HG03575 (cell line): Measurements from ENCODE around the gene AAK1.
"Not testable (repeated sequence)": the region's sequence is repeated elsewhere in the genome, so short reads cannot be mapped to it uniquely, and the experiment has no call there.

Experiments
- ATAC-seq: cut with Tn5 transposase; IDR thresholded peaks from one replicate; pipeline ENCODE4 v1.9.1; 2021; ENCODE audit not compliant: unreplicated experiment, insufficient number of reproducible peaks, low FRiP score; ENCODE audit errors: extremely low read depth

The AAK1 gene

GRCh38 chr2:69583321-69583833 lies 60.2 kb downstream of the AAK1 start:
- no peak for ATAC-seq

GRCh38 chr2:69582582-69583176 lies 60.9 kb downstream of the AAK1 start:
- no peak for ATAC-seq

GRCh38 chr2:69581774-69582581 lies 61.6 kb downstream of the AAK1 start:
- ATAC-seq = no peak

GRCh38 chr2:69580486-69580885 lies 63.1 kb downstream of the AAK1 start:
- ATAC-seq = no peak

GRCh38 chr2:69579536-69579935 lies 64.0 kb downstream of the AAK1 start:
- ATAC-seq = no peak

- ATAC-seq = no peak
Measured at GRCh38 chr2:69578198-69578540, 65.4 kb downstream of the AAK1 start.

GRCh38 chr2:69577467-69578197 lies 65.9 kb downstream of the AAK1 start:
- no peak for ATAC-seq

GRCh38 chr2:69576880-69577279 lies 66.7 kb downstream of the AAK1 start:
- no peak for ATAC-seq

- ATAC-seq = no peak
Measured at GRCh38 chr2:69575926-69576325, 67.6 kb downstream of the AAK1 start.

GRCh38 chr2:69575371-69575770 lies 68.2 kb downstream of the AAK1 start:
- ATAC-seq = not testable (repeated sequence)

- no peak for ATAC-seq
Measured at GRCh38 chr2:69572641-69573040, 70.9 kb downstream of the AAK1 start.

- no peak for ATAC-seq
Measured at GRCh38 chr2:69571189-69571588, 72.3 kb downstream of the AAK1 start.

- ATAC-seq = no peak
Measured at GRCh38 chr2:69570474-69570873, 73.1 kb downstream of the AAK1 start.

- no peak for ATAC-seq
Measured at GRCh38 chr2:69567909-69568300, 75.6 kb downstream of the AAK1 start.

GRCh38 chr2:69567157-69567908 lies 76.2 kb downstream of the AAK1 start:
- ATAC-seq = no peak

GRCh38 chr2:69566669-69567068 lies 76.9 kb downstream of the AAK1 start:
- ATAC-seq = no peak

GRCh38 chr2:69565431-69565839 lies 78.1 kb downstream of the AAK1 start:
- no peak for ATAC-seq

- ATAC-seq = no peak
Measured at GRCh38 chr2:69564604-69565003, 78.9 kb downstream of the AAK1 start.

GRCh38 chr2:69563021-69563420 lies 80.5 kb downstream of the AAK1 start:
- no peak for ATAC-seq
